GM23248 (cell line): Measurements from ENCODE around the gene RIGI. TPM values are rescaled to one million over a fixed set of nuclear protein-coding genes. Genes with fewer than 3 reads are reported as not detected.

ENCODE experiments used
- DNase-seq: peaks from one replicate; pipeline ENCODE4 v3.0.0-alpha.2; 2015
- H2AFZ ChIP-seq: fragments of 200-600 bp; sonication (generic); 2 replicates; pipeline ENCODE4 v1.6.1; 2016; ENCODE audit warnings: antibody characterized with exemption
- H3F3A ChIP-seq: fragments of 200-600 bp; sonication (generic); 2 replicates; pipeline ENCODE4 v1.6.1; 2016; ENCODE audit warnings: mild to moderate bottlenecking, antibody characterized with exemption, mixed run types; ENCODE audit not compliant: insufficient read depth
- H3K27ac ChIP-seq: fragments of 200-600 bp; sonication (generic); 2 replicates; pipeline ENCODE4 v1.5.1; 2016; ENCODE audit warnings: mild to moderate bottlenecking
- H3K27me3 ChIP-seq: fragments of 200-600 bp; sonication (generic); replicated peaks from 2 replicates; pipeline ENCODE4 v1.6.1; 2016; ENCODE audit warnings: mild to moderate bottlenecking; ENCODE audit not compliant: insufficient read depth
- H3K36me3 ChIP-seq: fragments of 200-600 bp; sonication (generic); 2 replicates; pipeline ENCODE4 v1.6.1; 2016; ENCODE audit warnings: low read depth, mild to moderate bottlenecking
- H3K4me1 ChIP-seq: fragments of 200-600 bp; sonication (generic); 2 replicates; pipeline ENCODE4 v1.6.1; 2016; ENCODE audit warnings: mild to moderate bottlenecking; ENCODE audit not compliant: insufficient read depth
- H3K4me2 ChIP-seq: fragments of 200-600 bp; sonication (generic); one replicate; pipeline ENCODE4 v1.6.1; 2016; ENCODE audit warnings: mild to moderate bottlenecking; ENCODE audit not compliant: unreplicated experiment
- H3K4me3 ChIP-seq: fragments of 200-600 bp; sonication (generic); 2 replicates; pipeline ENCODE4 v1.5.1; 2016; ENCODE audit warnings: mild to moderate bottlenecking
- H3K79me2 ChIP-seq: fragments of 200-600 bp; sonication (generic); 2 replicates; pipeline ENCODE4 v1.6.1; 2016; ENCODE audit warnings: mild to moderate bottlenecking; ENCODE audit not compliant: insufficient read depth
- H3K9ac ChIP-seq: fragments of 200-600 bp; sonication (generic); 2 replicates; pipeline ENCODE4 v1.6.1; 2016; ENCODE audit warnings: mild to moderate bottlenecking
- H3K9me2 ChIP-seq: fragments of 200-600 bp; sonication (generic); 2 replicates; pipeline ENCODE4 v1.6.1; 2016; ENCODE audit warnings: mixed run types, mild to moderate bottlenecking, moderate library complexity; ENCODE audit not compliant: insufficient read depth
- H3K9me3 ChIP-seq: fragments of 200-600 bp; sonication (generic); one replicate; pipeline ENCODE4 v1.6.1; 2017; ENCODE audit warnings: low read depth
- H4K20me1 ChIP-seq: fragments of 200-600 bp; sonication (generic); 2 replicates; pipeline ENCODE4 v1.6.0; 2016; ENCODE audit not compliant: insufficient read depth
- EZH2 ChIP-seq: fragments of 200-600 bp; sonication (generic); IDR thresholded peaks from 2 replicates; pipeline ENCODE4 v1.6.1; 2018; ENCODE audit warnings: antibody characterized with exemption, mild to moderate bottlenecking; ENCODE audit not compliant: insufficient read depth, poor library complexity, severe bottlenecking
- EZH2phosphoT487 ChIP-seq: fragments of 200-600 bp; sonication (generic); IDR thresholded peaks from 2 replicates; pipeline ENCODE4 v1.6.1; 2018; ENCODE audit warnings: antibody characterized with exemption, moderate library complexity, mild to moderate bottlenecking, low read depth; ENCODE audit not compliant: insufficient read depth
- WGBS, 2 experiments: methylation state at CpG; one replicate each; pipeline ENCODE4 v1.1.6; 2015 to 2017; ENCODE audit warnings: low lambda C conversion rate in 2 of 2, low coverage in 1 of 2; ENCODE audit errors: missing lambda C conversion rate in 2 of 2; 5-methylcytosine and 5-hydroxymethylcytosine counted together
- in situ Hi-C: fragments of 300-500 bp; cut with MboI; formaldehyde crosslinking; loops from 2 replicates; pipeline ENCODE4 v1.15.0; 2020
- polyA plus RNA-seq: library from polyadenylated mRNA; unstranded; fragments of >200 nt; fragmentation: Nextera tagmentation; extraction: Ambion mirVana; gene quantifications from 2 replicates; pipeline ENCODE4 v1.2.1, GENCODE V29; 2016
- total RNA-seq: library from RNA; depleted of rRNA; stranded (reverse); fragments of >200 nt; shearing (Covaris generic); gene quantifications from 2 replicates; pipeline ENCODE4 v1.2.3, GENCODE V29; 2014; rRNA removed

RIGI gene
- 5.4 and 8.2 TPM in 2 replicates for total RNA-seq
- polyA plus RNA-seq: 3.9 and 5.1 TPM in 2 replicates

DNA sequence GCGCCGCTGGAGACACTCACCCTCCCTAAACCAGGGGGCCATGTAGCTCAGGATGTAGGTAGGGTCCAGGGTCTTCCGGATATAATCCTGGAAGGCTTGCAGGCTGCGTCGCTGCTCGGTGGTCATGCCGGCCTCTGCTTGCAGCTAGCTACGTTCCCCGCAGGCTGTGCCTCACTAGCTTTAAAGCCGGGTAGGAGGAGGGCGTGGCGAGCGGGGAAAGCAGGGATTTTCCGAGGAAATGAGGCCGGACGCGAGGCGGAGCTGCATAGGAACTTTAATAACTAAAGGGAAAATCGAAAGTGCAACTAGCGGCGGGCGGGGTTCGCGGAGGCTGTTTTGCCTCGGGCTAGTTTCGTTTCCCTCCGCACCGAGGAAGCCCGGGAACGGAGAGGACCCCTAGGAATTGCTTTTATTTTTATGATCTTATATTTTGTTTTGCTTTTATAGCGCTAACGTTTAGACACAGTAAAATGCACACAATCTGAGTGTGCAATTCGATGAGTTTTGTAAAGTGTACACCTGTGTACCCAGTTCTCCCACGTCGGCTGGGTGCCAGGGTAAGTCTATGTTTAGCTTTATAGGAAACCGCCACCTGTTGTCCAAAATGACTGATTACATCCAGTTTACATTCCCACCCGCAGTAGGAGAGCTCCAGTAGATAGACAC is at the start of gene RIGI:
Gene RIGI (minus strand): TSS at position 156 of the 666 bp plus-strand sequence. CDS start 30 bp downstream, at position 126.
- DNase-seq: peak; percentile 98
- Histone ChIP-seq H3K4me2 (peak within 1 kb of the TSS; percentile 90), H3F3A (peaks cover 13% of the 10 kb centered on the region; the same call in 1 of the 2 replicates), H3K9me2 (no peaks in the 10 kb centered on the region), H4K20me1 (no peaks in the 10 kb centered on the region), H2AFZ (peak within 1 kb of the TSS; percentile 98), H3K27me3 (no peaks in the 10 kb centered on the region), H3K27ac (peak within 1 kb of the TSS; percentile 66), H3K9ac (peak within 1 kb of the TSS; percentile 80), H3K36me3 (no peaks in the 10 kb centered on the region), H3K79me2 (peaks cover 30% of the 10 kb centered on the region), H3K4me1 (peaks cover 15% of the 10 kb centered on the region), H3K9me3 (no peaks in the 10 kb centered on the region), H3K4me3 (peak within 1 kb of the TSS; percentile 86)
- no peak for TF ChIP-seq EZH2
- TF ChIP-seq EZH2phosphoT487: no peak
- in situ Hi-C loops: no loop called here
- WGBS, 2 experiments: 1 to 2% methylated on average over 37 of the region's 37 CpGs

- no peak overlapping the region for H3K9ac ChIP-seq
- no peaks in the 10 kb centered on the region for H3K9me3 ChIP-seq
- H3K4me3 ChIP-seq: no peak overlapping the region
- no peaks in the 10 kb centered on the region for H3K36me3 ChIP-seq
- peaks cover 30% of the 10 kb centered on the region for H3K79me2 ChIP-seq
- no peak for TF ChIP-seq EZH2phosphoT487
- no peak for TF ChIP-seq EZH2
- H3K27me3 ChIP-seq: no peaks in the 10 kb centered on the region
- H3K9me2 ChIP-seq: no peaks in the 10 kb centered on the region
- H2AFZ ChIP-seq: no peak overlapping the region
- WGBS, 2 experiments: 44 to 63% methylated on average over 1 of the region's 1 CpG
- H4K20me1 ChIP-seq: no peaks in the 10 kb centered on the region
- peaks cover 17% of the 10 kb centered on the region for H3F3A ChIP-seq
- H3K4me1 ChIP-seq: peaks cover 16% of the 10 kb centered on the region
- DNase-seq: no peak
- no peak overlapping the region for H3K4me2 ChIP-seq
- in situ Hi-C loops: no loop called here
- H3K27ac ChIP-seq: no peak overlapping the region
Observed at GRCh38 chr9:32574858-32575257, 48.9 kb upstream of the RIGI start.

- H4K20me1 ChIP-seq: no peaks in the 10 kb centered on the region
- no peak for DNase-seq
- H3K9me3 ChIP-seq: no peaks in the 10 kb centered on the region
- WGBS, 2 experiments: 68 to 69% methylated on average over 7 of the region's 7 CpGs
- H2AFZ ChIP-seq: peak overlapping the region; percentile 99
- peak overlapping the region; percentile 75; the same call in 1 of the 2 replicates for H3K27ac ChIP-seq
- H3K4me3 ChIP-seq: peak overlapping the region; percentile 96
- H3F3A ChIP-seq: peaks cover 17% of the 10 kb centered on the region
- in situ Hi-C loops: no loop called here
- peak overlapping the region; percentile 84 for H3K9ac ChIP-seq
- H3K36me3 ChIP-seq: no peaks in the 10 kb centered on the region
- H3K4me2 ChIP-seq: peak overlapping the region; percentile 95
- H3K4me1 ChIP-seq: peaks cover 16% of the 10 kb centered on the region
- no peaks in the 10 kb centered on the region for H3K27me3 ChIP-seq
- TF ChIP-seq EZH2phosphoT487 (no peak), EZH2 (no peak)
- H3K9me2 ChIP-seq: no peaks in the 10 kb centered on the region
- H3K79me2 ChIP-seq: peaks cover 41% of the 10 kb centered on the region
Observed at GRCh38 chr9:32573821-32574220, 47.8 kb upstream of the RIGI start.

DNA sequence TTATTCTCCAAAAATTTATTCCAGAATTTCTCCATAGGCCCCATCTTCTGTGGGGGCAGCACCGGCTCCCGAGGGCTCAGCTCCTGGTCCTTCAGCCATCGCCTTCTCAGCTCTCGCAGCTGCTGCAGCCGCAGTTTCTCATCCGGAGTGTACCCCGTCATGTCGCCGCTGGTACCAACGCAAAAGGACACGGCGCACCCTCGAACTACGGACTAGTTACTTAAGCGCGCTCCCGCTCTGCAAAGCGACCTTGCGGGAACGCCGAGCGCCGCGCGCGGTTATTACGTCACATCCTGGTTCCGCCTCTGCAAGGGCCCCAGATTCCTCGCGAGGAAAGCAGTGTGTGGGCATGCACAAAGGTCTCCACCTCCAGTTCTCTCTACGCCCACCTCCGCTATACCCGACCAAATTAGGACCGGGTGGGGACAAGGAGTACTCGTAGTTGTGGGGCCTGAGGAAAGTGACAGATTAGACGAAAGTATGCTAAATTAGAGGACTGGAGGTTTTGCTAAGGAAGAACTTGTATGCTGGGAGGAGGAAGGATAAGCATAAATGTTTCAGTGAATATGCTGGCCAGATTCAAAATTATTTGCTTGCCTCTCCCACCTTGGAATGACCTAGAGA is 47.0 kb upstream of the RIGI start, which contains the start of gene NDUFB6:
Gene NDUFB6 (minus strand): TSS at position 260 of the 624 bp plus-strand sequence. CDS start 99 bp downstream, at position 161.
- Histone ChIP-seq H3K36me3 (0 out of 2 replicates have a peak, but pooled peaks cover 3% of the 10 kb centered on the region), H3K9me3 (no peaks in the 10 kb centered on the region), H2AFZ (peak within 1 kb of the TSS; percentile 99), H3K4me3 (peak within 1 kb of the TSS; percentile 96), H3K9ac (peak within 1 kb of the TSS; percentile 84), H3K4me2 (peak within 1 kb of the TSS; percentile 95), H3K27ac (peak within 1 kb of the TSS; percentile 75), H3K9me2 (no peaks in the 10 kb centered on the region), H3F3A (peaks cover 17% of the 10 kb centered on the region), H4K20me1 (no peaks in the 10 kb centered on the region), H3K79me2 (peaks cover 47% of the 10 kb centered on the region), H3K4me1 (peaks cover 16% of the 10 kb centered on the region), H3K27me3 (no peaks in the 10 kb centered on the region)
- no peak for TF ChIP-seq EZH2phosphoT487
- no peak for TF ChIP-seq EZH2
- peak; percentile 98 for DNase-seq
- WGBS, 2 experiments: 0 to 1% methylated on average over 36 of the region's 36 CpGs
- in situ Hi-C loops: no loop called here
